Stimulated activated CD4-positive, alpha-beta T cell treated with anti-CD3 and anti-CD28 coated beads, Interleukin-1b, Interleukin-23, amount 100 ng/mL, for 1 hour (primary cell): Measurements from ENCODE around the gene ATN1.

Experiments used
- DNase-seq, 2 donors: peaks; one replicate each; pipeline ENCODE4 v3.0.0-alpha.2; 2020; ENCODE audit warnings: low read depth in 2 of 2

Gene ATN1

DNA sequence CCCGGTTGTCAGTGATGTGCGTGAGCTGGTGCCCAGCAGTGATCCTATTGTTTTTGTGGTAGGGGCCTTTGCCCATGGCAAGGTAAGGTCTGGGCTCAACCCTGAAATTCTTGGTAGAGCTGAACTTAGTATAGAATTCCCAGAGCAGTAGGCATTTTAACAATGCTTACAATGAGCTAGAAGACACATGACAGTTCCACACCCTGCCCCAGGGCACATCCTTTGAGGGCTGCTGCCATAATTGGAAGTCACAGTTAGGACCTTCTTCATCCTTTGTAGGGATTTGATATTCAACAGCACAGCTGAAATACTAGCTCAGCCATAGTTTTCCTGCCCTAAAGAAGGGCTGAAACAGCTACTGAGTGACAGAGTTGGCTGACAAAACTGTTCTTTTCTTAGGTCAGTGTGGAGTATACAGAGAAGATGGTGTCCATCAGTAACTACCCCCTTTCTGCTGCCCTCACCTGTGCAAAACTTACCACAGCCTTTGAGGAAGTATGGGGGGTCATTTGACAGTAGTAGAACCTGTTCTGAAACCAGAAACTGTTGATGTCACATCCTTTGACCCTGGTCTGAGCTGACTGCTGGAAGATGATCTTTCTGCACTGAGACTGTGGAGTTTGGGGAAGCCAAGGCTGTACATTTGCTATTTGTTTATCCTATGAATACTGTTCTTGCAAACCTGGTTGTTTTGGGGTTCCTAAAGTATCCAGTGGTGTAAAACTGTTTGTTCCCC, 47.7 kb downstream of the ATN1 start:
- no peak for DNase-seq

DNA sequence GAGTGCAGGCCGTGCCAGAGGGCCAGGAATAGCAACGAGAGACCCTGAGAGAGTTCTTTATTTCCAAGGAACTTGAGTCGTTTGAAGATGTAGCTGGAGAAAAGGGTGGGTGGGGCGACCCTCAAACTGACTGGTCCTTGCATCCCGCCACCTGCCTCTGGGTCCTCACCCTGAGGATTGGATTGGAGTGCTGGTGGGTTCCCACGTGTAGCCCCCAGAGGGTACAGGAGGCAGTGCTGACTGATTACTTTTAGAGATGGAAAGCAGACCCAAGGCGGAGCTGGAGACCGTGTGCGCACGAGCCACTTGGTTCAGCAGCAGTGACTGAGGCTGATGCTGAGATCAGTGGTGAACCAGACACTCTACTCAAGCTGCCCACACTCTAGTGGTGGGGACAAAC, 49.9 kb downstream of the ATN1 start:
- DNase-seq: no peak

DNA sequence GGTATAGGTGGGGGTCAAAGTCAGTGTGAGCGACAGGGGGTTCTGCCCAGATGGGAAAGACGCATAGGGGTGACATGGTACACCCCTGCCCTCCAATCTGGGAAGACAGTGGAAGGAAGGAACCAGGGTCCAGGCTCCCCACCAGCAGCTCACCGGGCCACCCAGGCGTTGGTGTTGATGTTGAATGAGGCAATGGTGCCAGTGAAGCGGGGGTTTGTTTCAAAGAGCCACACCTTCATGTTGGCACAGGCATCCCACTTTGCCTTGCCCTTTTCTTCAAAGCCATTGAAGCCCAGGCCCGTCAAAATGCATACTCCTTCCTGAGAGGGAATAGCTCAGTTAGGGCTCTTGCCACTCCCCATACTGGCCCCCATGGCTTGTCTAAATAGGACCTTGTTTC, 50.4 kb downstream of the ATN1 start:
- no peak for DNase-seq

DNA sequence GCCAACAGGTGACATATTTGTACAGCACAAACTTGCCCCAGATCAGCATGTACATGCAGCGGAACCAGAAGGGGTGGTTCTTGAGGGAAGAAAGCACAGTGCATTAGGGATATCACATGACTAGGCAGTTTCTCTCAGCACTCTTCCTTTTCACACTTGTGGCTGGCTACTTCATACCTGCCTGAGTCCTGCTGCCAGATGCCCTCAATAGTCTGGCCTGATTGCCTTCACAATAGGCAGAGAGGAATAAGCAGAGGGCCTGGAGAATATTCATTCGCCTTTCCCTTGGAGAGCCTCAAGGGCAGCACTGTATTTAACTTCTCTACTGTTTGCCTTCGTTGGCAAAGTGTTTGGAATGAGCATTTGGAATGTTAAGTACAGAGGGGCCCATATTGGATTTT, 50.9 kb downstream of the ATN1 start:
- DNase-seq: no peak

DNA sequence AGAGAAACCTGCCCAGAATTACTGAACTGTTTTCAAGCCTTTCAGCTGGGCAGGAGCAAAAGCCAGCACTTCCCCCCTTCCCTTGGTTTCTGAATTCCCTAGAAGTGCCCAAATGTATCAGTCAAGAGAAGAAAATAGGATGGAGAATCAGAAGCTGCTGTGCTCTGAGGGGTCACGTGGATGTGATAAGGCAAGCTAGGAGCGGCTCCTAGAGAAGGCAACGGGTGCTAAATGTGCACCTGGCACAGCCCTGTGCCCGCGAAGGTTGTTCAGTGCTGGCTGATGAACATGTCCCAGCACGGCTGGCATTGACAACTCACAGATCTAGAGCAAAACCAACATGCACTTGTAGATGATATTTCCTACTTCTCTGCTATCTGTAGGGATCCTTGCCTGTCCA, 51.3 kb downstream of the ATN1 start:
- DNase-seq: no peak

DNA sequence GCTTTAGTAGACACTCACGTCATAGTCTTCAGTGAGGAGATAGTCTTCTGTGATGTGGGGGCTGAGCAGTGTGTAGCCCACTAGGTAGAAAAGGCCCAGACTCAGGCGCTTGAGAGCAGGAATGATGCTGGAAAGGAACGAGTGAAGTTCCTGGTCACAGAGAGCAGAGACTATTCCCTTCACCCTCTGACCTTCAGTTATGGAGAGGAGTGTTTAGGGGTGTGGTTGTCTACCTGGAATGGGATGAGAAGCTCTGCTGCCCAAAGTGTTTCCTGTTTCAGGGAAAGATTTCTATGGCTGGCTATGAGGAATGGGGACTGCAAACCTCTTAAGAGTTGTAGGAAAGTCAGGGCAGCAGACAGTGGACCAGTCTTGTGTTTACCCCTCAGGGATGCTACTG, 51.7 kb downstream of the ATN1 start:
- DNase-seq: no peak

DNA sequence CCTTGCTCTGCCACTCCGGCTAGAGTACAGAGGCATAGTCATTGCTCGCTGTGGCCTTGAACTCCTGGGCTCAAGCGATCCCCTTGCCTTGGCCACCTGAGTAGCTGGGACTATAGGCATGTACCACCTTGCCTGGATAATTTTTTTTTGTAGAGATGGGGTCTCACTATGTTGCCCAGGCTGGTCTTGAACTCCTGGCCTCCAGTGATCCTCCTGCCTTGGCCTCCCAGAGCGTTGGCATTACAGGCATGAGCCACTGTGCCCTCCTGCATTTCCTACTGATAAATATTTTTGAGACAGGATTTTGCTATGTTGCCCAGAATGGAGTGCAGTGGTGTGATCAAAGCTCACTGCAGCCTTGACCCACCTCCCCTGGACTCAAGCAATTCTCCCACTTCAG, 52.3 kb downstream of the ATN1 start:
- no peak for DNase-seq

DNA sequence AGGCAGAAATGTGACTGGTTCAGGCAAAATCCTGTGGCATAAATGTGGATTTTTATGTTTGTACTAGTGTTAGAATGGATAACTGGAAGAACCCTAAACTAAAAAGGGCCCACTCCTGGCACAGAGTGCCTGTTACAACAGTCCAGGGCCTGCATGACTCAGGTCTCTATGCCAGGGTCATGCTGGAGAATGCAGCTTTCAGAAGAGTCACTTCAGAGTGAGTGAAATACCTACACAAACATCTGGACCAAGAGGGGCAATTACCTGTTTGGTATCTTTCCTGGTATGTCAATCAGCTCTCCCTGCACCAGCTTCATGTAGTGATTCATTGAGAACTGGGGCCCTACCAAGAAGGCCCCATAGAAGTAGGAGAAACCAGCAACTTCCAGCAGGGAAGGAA, 53.0 kb downstream of the ATN1 start:
- no peak for DNase-seq

DNA sequence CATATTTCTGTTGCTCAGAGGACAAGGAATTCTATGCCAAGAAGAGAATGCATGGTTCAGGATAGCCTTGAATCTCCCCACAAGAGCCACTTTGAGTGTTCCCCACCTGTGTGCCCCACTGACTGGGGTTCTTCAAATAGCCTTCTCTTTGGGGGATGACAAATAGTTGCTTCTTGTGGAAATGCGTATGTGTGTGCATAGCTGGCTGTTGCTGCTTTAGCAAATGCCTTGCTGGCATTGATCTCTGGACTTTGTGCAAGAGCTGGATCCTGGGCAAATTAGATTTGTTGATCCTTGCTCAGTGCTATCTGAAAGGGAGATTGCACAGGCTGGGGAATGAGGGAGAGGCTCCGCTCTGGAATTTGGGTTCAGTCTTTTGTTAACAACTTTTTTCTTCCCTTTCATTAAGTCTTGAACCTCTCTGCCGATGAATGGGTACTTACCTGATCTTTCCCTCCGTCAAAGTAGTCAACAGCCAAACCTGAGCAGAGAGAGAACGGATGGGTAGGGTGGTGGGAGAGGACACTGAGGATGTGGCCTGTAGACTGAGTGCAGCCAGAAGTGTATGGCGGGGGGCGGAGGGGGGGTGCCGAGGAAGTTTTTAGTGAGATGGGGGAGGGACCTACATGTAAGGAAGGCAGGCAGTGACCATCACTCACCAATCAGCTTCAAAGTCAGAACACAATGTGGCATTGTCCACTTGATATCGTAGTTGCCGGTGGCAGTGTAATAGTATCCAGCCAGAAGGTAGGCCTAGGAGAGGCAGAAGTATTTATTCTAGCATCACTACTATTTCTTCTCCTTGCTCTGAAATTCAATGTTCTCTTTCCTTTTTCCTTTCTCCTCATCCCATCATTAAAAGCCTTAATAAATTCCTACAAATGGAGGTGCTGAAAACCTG, 53.6 kb downstream of the ATN1 start:
- DNase-seq: no peak

DNA sequence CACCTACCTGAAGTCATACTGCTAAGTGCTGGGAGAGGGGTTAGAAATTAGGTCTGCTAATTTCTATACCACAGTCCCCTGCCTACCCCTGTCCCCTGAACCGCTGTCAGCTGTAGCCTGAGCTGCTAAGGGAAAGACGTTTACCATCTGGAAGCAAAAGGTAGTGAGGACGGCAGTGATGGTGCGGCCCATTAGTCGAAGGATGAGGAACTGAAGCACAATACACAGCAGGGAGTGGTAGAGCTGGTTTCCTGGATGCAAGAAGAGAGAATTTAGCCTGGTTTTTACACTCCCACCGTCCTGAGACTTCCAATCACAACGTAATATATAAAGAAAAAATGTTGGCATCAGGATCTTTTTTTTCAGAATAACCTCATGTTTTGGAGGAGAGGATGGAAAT, 54.8 kb downstream of the ATN1 start:
- DNase-seq: no peak

DNA sequence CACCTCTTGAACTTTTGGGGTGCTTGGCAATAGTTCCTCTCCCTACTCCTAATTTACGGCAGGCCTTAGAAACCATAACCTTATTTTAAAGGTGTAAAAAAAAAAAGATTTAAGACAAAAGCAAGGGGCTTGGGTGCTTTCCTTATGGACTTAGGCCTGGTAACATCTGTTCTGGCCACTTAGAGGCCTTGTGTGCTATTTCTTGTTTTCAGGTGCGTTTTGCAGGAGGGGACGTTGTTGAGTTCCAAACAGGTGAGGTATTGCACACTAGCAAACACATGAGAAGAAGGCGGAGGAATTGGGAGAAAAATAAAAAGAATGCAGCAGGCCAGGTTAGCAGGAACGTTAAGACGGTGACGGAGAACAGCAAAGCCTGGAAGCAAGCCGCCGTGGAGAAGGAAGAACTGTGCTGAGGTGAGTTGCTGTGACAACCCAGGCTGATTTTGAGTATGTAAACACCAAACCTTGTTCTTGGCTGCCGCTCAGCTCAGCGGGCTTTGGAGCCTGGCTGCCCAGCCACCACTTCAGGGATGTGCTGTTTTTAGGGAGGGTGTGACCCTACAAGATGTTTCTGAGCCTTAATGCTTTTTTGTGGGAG, 60.3 kb downstream of the ATN1 start:
- no peak for DNase-seq
